Astrocyte (in vitro differentiated cells and primary cell): ENCODE measurements around the gene ZNF316. TPM values are rescaled to one million over a fixed set of nuclear protein-coding genes. Genes with fewer than 3 reads are reported as not detected.
"Not testable (repeated sequence)": the region's sequence is repeated elsewhere in the genome, so short reads cannot be mapped to it uniquely, and the experiment has no call there.

Experiments used
- DNase-seq: peaks from one replicate; pipeline ENCODE4 v3.0.0-alpha.2; 2010; ENCODE audit warnings: low read depth
- FAIRE-seq: peaks from 2 replicates; lab custom pipeline; 2011; peaks lifted over from hg19 to GRCh38; lab: Jason Lieb, UNC
- H2AFZ ChIP-seq: 2 replicates; pipeline ENCODE4 v1.6.0; 2012; ENCODE audit warnings: low read depth, low read length, inconsistent platforms
- H3K27ac ChIP-seq: 2 replicates; pipeline ENCODE4 v1.5.1; 2011; ENCODE audit warnings: low read depth, low read length, inconsistent platforms
- H3K27me3 ChIP-seq: 2 replicates; pipeline ENCODE4 v1.6.0; 2011; ENCODE audit warnings: low read length, inconsistent platforms; ENCODE audit not compliant: insufficient read depth
- H3K36me3 ChIP-seq: 2 replicates; pipeline ENCODE4 v1.5.1; 2011; ENCODE audit warnings: low read length, inconsistent platforms; ENCODE audit not compliant: insufficient read depth
- H3K4me1 ChIP-seq: 2 replicates; pipeline ENCODE4 v1.5.1; 2011; ENCODE audit warnings: low read length, inconsistent platforms; ENCODE audit not compliant: insufficient read depth
- H3K4me2 ChIP-seq: 2 replicates; pipeline ENCODE4 v1.6.0; 2012; ENCODE audit warnings: low read length, inconsistent platforms
- H3K4me3 ChIP-seq: 2 replicates; pipeline ENCODE4 v1.5.1; 2011; ENCODE audit warnings: low read depth, mild to moderate bottlenecking, low read length, inconsistent platforms; ENCODE audit not compliant: insufficient read depth
- H3K79me2 ChIP-seq: 2 replicates; pipeline ENCODE4 v1.6.0; 2012; ENCODE audit warnings: mild to moderate bottlenecking, low read length, inconsistent platforms; ENCODE audit not compliant: insufficient read depth
- H3K9ac ChIP-seq: 2 replicates; pipeline ENCODE4 v1.6.0; 2012; ENCODE audit warnings: mild to moderate bottlenecking, low read length, inconsistent platforms
- H3K9me3 ChIP-seq: 2 replicates; pipeline ENCODE4 v1.5.1; 2012; ENCODE audit warnings: low read depth, mild to moderate bottlenecking, low read length, inconsistent platforms; ENCODE audit not compliant: insufficient read depth
- H4K20me1 ChIP-seq: 2 replicates; pipeline ENCODE4 v1.6.0; 2012; ENCODE audit warnings: low read length, inconsistent platforms; ENCODE audit not compliant: insufficient read depth
- H3K27ac Mint-ChIP-seq: one replicate; pipeline ENCODE4 v1.8.0; 2021; ENCODE audit warnings: mild to moderate bottlenecking, mixed read lengths; ENCODE audit not compliant: unreplicated experiment
- H3K27me3 Mint-ChIP-seq: one replicate; pipeline ENCODE4 v1.8.0; 2021; ENCODE audit warnings: low read depth, mixed read lengths; ENCODE audit not compliant: unreplicated experiment
- H3K36me3 Mint-ChIP-seq: one replicate; pipeline ENCODE4 v1.8.0; 2021; ENCODE audit warnings: low read depth, mixed read lengths; ENCODE audit not compliant: unreplicated experiment
- H3K4me1 Mint-ChIP-seq: one replicate; pipeline ENCODE4 v1.8.0; 2021; ENCODE audit warnings: low read depth, mixed read lengths; ENCODE audit not compliant: unreplicated experiment
- H3K4me3 Mint-ChIP-seq: one replicate; pipeline ENCODE4 v1.8.0; 2021; ENCODE audit warnings: mild to moderate bottlenecking, moderate library complexity, mixed read lengths; ENCODE audit not compliant: unreplicated experiment
- H3K9me3 Mint-ChIP-seq: one replicate; pipeline ENCODE4 v1.8.0; 2021; ENCODE audit warnings: mild to moderate bottlenecking, mixed read lengths; ENCODE audit not compliant: unreplicated experiment
- CTCF ChIP-seq: IDR thresholded peaks from 2 replicates; pipeline ENCODE4 v1.5.1; 2011; ENCODE audit warnings: low read depth, mild to moderate bottlenecking, inconsistent platforms, low read length, moderate library complexity; ENCODE audit not compliant: insufficient read depth
- EZH2 ChIP-seq: IDR thresholded peaks from 2 replicates; pipeline ENCODE4 v1.6.1; 2012; ENCODE audit warnings: mild to moderate bottlenecking, low read length, inconsistent platforms; ENCODE audit not compliant: insufficient read depth
- total RNA-seq: library from RNA; stranded (reverse); gene quantifications from 2 replicates; pipeline ENCODE4 v1.2.1, GENCODE V29; 2021

The ZNF316 gene
- total RNA-seq, 1 donor from 2014 or later, result 22.8 TPM

DNA sequence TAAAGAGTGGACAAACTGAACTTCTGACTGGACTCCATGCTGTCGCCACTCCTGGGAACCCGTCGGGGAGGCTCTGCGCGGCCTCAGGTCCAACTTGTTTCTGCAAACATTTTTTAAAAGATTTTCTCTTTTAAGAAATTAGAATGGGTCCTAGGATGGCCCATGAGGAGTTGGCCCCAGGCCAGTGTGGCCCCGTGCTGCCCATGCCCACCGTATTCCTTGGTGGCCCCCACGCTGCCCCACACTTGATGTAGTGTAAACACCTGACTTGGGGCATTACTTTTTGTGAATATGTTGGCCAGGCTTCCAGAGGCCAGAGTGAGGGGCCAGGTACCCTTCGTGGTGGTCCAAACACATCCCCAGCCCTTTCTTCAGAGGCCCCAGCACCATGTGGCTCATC lies 19.3 kb downstream of the ZNF316 start:
- DNase-seq, result no peak
- Histone ChIP-seq H3K36me3 (no peaks in the 10 kb centered on the region), H3K4me1 (no peaks in the 10 kb centered on the region), H3K4me3 (no peak overlapping the region), H3K27me3 (no peaks in the 10 kb centered on the region), H3K27ac (no peak overlapping the region), H3K9ac (no peak overlapping the region), H3K4me2 (no peak overlapping the region), H4K20me1 (no peaks in the 10 kb centered on the region), H3K79me2 (no peaks in the 10 kb centered on the region), H2AFZ (no peak overlapping the region), H3K9me3 (peaks cover 4% of the 10 kb centered on the region)
- no peak overlapping the region for H3K27ac Mint-ChIP-seq
- no peak overlapping the region for H3K4me3 Mint-ChIP-seq
- peaks cover 29% of the 10 kb centered on the region for H3K36me3 Mint-ChIP-seq
- peaks cover 2% of the 10 kb centered on the region for H3K27me3 Mint-ChIP-seq
- peaks cover 12% of the 10 kb centered on the region for H3K9me3 Mint-ChIP-seq
- TF ChIP-seq EZH2, result no peak
- no peak for TF ChIP-seq CTCF
- FAIRE-seq, result no peak
- H3K4me1 Mint-ChIP-seq, result peaks cover 7% of the 10 kb centered on the region

- Histone ChIP-seq H3K36me3 (no peaks in the 10 kb centered on the region), H3K9ac (no peak overlapping the region), H3K4me2 (no peak overlapping the region), H3K27me3 (no peaks in the 10 kb centered on the region), H3K4me3 (no peak overlapping the region), H3K79me2 (no peaks in the 10 kb centered on the region), H3K27ac (no peak overlapping the region), H2AFZ (no peak overlapping the region), H3K4me1 (no peaks in the 10 kb centered on the region), H3K9me3 (no peaks in the 10 kb centered on the region), H4K20me1 (no peaks in the 10 kb centered on the region)
- no peak for FAIRE-seq
- peaks cover 21% of the 10 kb centered on the region for H3K9me3 Mint-ChIP-seq
- peaks cover 26% of the 10 kb centered on the region for H3K36me3 Mint-ChIP-seq
- peaks cover 2% of the 10 kb centered on the region for H3K27me3 Mint-ChIP-seq
- no peak overlapping the region for H3K27ac Mint-ChIP-seq
- no peak for DNase-seq
- TF ChIP-seq CTCF (no peak), EZH2 (no peak)
- peaks cover 7% of the 10 kb centered on the region for H3K4me1 Mint-ChIP-seq
- H3K4me3 Mint-ChIP-seq, result no peak overlapping the region
Observed at GRCh38 chr7:6658618-6659345, 21.7 kb downstream of the ZNF316 start.

DNA sequence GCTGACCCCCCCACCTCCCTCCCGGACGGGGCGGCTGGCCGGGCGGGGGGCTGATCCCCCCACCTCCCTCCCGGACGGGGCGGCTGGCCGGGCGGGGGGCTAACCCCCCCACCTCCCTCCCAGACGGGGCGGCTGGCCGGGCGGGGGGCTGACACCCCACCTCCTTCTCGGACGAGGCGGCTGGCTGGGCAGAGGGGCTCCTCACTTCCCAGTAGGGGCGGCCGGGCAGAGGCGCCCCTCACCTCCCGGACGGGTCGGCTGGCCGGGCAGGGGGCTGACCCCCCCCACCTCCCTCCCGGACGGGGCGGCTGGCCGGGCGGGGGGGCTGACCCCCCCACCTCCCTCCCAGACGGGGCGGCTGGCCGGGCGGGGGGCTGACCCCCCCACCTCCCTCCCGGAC lies 33.7 kb downstream of the ZNF316 start:
- H3K9me3 Mint-ChIP-seq, result peaks cover 70% of the 10 kb centered on the region
- peaks cover 24% of the 10 kb centered on the region for H3K9me3 ChIP-seq
- H3K36me3 Mint-ChIP-seq, result peaks cover 17% of the 10 kb centered on the region

More for the DNA sequence above, 33.7 kb downstream of the ZNF316 start:
- not testable (repeated sequence) for H2AFZ ChIP-seq, H3K27ac ChIP-seq, H3K79me2 ChIP-seq, H3K36me3 ChIP-seq, H3K4me3 ChIP-seq, H3K4me1 ChIP-seq, FAIRE-seq, H3K27ac Mint-ChIP-seq, H3K9ac ChIP-seq, H3K4me2 ChIP-seq, H3K4me1 Mint-ChIP-seq, H3K27me3 ChIP-seq, H3K27me3 Mint-ChIP-seq, DNase-seq, H3K4me3 Mint-ChIP-seq, H4K20me1 ChIP-seq
